K562 (cell line): ENCODE data around the gene CRYZL1. TPM values are rescaled to one million over a fixed set of nuclear protein-coding genes. Genes with fewer than 3 reads are reported as not detected.
A peak's percentile ranks its signal among the peaks of the same experiment; 100 is the strongest.

ENCODE experiments used
- BACH1 ChIP-seq: fragments of 200-800 bp; sonication (Bioruptor generic); IDR thresholded peaks from 2 replicates; pipeline ENCODE4 v1.6.1; 2016; ENCODE audit warnings: missing genetic modification characterization, missing compliant biosample characterization
- BRD4 ChIP-seq: fragments of 200-600 bp; sonication (generic); IDR thresholded peaks from 2 replicates; pipeline ENCODE4 v1.6.1; 2017; ENCODE audit warnings: inconsistent platforms
- CBFB ChIP-seq: sonication (generic); formaldehyde crosslinking; IDR thresholded peaks from 2 replicates; pipeline ENCODE4 v1.4.0; 2020; ENCODE audit warnings: mild to moderate bottlenecking, missing genetic modification reagents
- E2F3 ChIP-seq: fragments of 250-450 bp; sonication (Bioruptor Pico); IDR thresholded peaks from 2 replicates; pipeline ENCODE4 v1.4.0; 2020; ENCODE audit warnings: mild to moderate bottlenecking
- MIER1 ChIP-seq: fragments of 450-650 bp; IDR thresholded peaks from 2 replicates; pipeline ENCODE4 v1.6.1; 2016; ENCODE audit warnings: antibody characterized with exemption, mild to moderate bottlenecking, low read depth
- NONO ChIP-seq, 2 experiments: fragments of 200-400 bp in 1 of 2; fragments of 450-650 bp in 1 of 2; formaldehyde crosslinking in 1 of 2; IDR thresholded peaks; 2 replicates each; pipeline ENCODE4 v1.6.1; 2017; ENCODE audit warnings: low read depth in 2 of 2, mild to moderate bottlenecking in 2 of 2, moderate library complexity in 2 of 2, low read length in 1 of 2
- PHB ChIP-seq: fragments of 250-450 bp; sonication (Bioruptor Pico); IDR thresholded peaks from 2 replicates; pipeline ENCODE4 v1.5.0; 2021
- PHF20 ChIP-seq: fragments of 450-650 bp; IDR thresholded peaks from 2 replicates; pipeline ENCODE4 v1.6.1; 2018; ENCODE audit not compliant: partially characterized antibody
- RBM14 ChIP-seq: fragments of 200-400 bp; formaldehyde crosslinking; IDR thresholded peaks from 2 replicates; pipeline ENCODE4 v1.6.1; 2018; ENCODE audit warnings: low read depth, mild to moderate bottlenecking, low read length, moderate library complexity, borderline replicate concordance; ENCODE audit not compliant: insufficient read depth
- SP2 ChIP-seq: IDR thresholded peaks from 2 replicates; pipeline ENCODE4 v1.6.1; 2011; ENCODE audit warnings: mild to moderate bottlenecking, low read depth, low read length, moderate library complexity; ENCODE audit not compliant: poor library complexity, severe bottlenecking; ENCODE audit errors: extremely low read depth
- STAT5B ChIP-seq: fragments of 250-450 bp; sonication (Bioruptor Pico); IDR thresholded peaks from 2 replicates; pipeline ENCODE4 v1.8.0; 2021; ENCODE audit warnings: mild to moderate bottlenecking, inconsistent platforms
- ZFP36 ChIP-seq: fragments of 150-350 bp; IDR thresholded peaks from 2 replicates; pipeline ENCODE4 v1.6.1; 2018; ENCODE audit warnings: low read length, low read depth; ENCODE audit not compliant: partially characterized antibody
- ZNF184 ChIP-seq: sonication (generic); formaldehyde crosslinking; IDR thresholded peaks from 2 replicates; pipeline ENCODE4 v1.5.0; 2020; ENCODE audit warnings: missing genetic modification reagents
- ZNF23 ChIP-seq: fragments of 250-450 bp; sonication (Bioruptor Pico); IDR thresholded peaks from 2 replicates; pipeline ENCODE4 v1.4.0; 2020; ENCODE audit warnings: mild to moderate bottlenecking
- ZNF57 ChIP-seq: fragments of 450-650 bp; formaldehyde crosslinking; IDR thresholded peaks from 2 replicates; pipeline ENCODE4 v1.4.0; 2020; ENCODE audit warnings: mild to moderate bottlenecking, moderate library complexity
- ZNF75A ChIP-seq: fragments of 450-650 bp; formaldehyde crosslinking; IDR thresholded peaks from 2 replicates; pipeline ENCODE4 v1.4.0; 2020; ENCODE audit warnings: mild to moderate bottlenecking
- ZSCAN29 ChIP-seq: fragments of 450-650 bp; IDR thresholded peaks from 2 replicates; pipeline ENCODE4 v1.6.1; 2017
- polyA plus RNA-seq, 8 experiments: library from polyadenylated mRNA; depleted of rRNA in 4 of 8; stranded (reverse) in 5 of 8; unstranded in 3 of 8; fragments of >200 nt; fragmentation: Nextera tagmentation in 2 of 8; fragmentation: Illumina TruSeq in 1 of 8; extraction: Ambion mirVana in 2 of 8; extraction: Trizol in 1 of 8; gene quantifications; 2 replicates each; pipeline versions ENCODE4 v1.2.1 to v1.2.3, GENCODE V29; 2011 to 2014; ENCODE audit warnings: inconsistent platforms in 1 of 8, missing spikeins in 1 of 8
- total RNA-seq, 7 experiments: library from RNA; depleted of rRNA in 6 of 7; stranded (reverse); fragments of >200 nt in 6 of 7; fragmentation: Illumina TruSeq in 2 of 7; extraction: Trizol in 2 of 7; gene quantifications; 2 replicates each; pipeline versions ENCODE4 v1.2.1 to v1.2.3, GENCODE V29; 2011 to 2021; ENCODE audit warnings: low replicate concordance in 1 of 7
- TF ChIP-seq, protein P1 (sequence below): fragments of 450-650 bp; IDR thresholded peaks from 2 replicates; pipeline ENCODE4 v1.6.1; 2014; ENCODE audit warnings: low read depth, mild to moderate bottlenecking, moderate library complexity, borderline replicate concordance
- TF ChIP-seq, protein P2 (sequence below): fragments of 200-800 bp; sonication (Bioruptor generic); IDR thresholded peaks from 2 replicates; pipeline ENCODE4 v1.6.1; 2017; ENCODE audit warnings: missing genetic modification characterization, missing compliant biosample characterization
- TF ChIP-seq, protein P3 (sequence below): fragments of 450-650 bp; IDR thresholded peaks from 2 replicates; pipeline ENCODE4 v1.7.1; 2018; ENCODE audit warnings: mild to moderate bottlenecking, low read depth; ENCODE audit not compliant: partially characterized antibody

The CRYZL1 gene
- total and polyA plus RNA-seq, 9 of the 15 experiments (the other 6 are each of a cell fraction or from before 2014, with no cell fraction given), result 19.9 to 98.2 (median 39.2) TPM

DNA sequence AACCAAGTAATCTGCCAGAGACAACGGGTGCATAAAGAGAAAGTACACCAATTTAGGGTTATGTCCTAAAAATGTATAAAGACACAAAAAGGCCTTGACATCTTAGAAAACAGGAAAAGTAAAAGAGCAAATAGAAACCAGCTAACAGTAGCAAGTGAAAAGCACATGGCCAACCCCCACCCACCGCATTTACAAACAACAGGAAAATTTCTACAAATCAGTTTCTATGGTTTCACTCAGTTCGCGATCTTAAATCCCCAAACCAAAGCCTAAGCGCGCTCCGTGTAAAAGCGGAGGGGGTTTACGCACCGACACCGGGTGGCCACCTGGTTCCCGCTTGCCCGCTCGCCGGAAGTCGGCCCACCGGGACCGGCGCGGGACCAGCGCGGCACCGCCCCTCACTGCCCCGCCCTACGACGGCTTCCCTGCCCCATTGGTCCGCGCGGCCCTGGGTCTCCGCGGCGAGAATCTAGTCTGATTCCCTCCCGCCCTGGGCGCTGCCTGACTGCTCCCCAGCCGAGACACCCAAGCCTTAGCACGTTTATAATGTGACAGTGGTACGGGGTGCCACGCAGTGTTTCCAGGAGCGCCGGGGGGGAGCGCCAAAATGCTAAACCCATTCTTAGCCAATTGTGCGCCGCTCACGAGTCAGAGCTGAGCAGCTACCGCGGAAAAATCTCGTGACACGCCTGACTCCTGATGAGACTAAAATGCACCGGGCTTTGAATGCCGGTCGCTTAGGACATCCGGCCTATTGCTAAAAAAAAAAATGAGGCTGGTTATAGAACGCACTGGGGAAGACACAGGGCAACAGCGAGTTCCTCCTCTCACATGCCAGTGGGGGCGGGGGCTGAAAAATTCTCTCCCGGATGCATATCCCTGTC, 99.5 kb downstream of the CRYZL1 start, which contains the start of gene GART (continued):
- peak; percentile 59 to 65; a peak in 2 of 4 replicates for TF ChIP-seq NONO (IDR thresholded peaks at IDR 0.05; ENCODE audit: low read depth in 2 of 2, low read length in 1 of 2)
- TF ChIP-seq ZNF23 (CRISPR knock-in tag), result no peak
- TF ChIP-seq PHF20, result peak; percentile 36
- TF ChIP-seq ZNF75A (CRISPR knock-in tag), result 0 out of 2 replicates have a peak, but pooled peaks have one; percentile 8
- 0 out of 2 replicates have a peak, but pooled peaks have one; percentile 38 for TF ChIP-seq MIER1
- 0 out of 2 replicates have a peak, but pooled peaks have one; percentile 4 for TF ChIP-seq BACH1 (tag)
- TF ChIP-seq E2F3 (CRISPR knock-in tag), result peak; percentile 84
- no peak for TF ChIP-seq ZSCAN29
- TF ChIP-seq, protein P1, sequence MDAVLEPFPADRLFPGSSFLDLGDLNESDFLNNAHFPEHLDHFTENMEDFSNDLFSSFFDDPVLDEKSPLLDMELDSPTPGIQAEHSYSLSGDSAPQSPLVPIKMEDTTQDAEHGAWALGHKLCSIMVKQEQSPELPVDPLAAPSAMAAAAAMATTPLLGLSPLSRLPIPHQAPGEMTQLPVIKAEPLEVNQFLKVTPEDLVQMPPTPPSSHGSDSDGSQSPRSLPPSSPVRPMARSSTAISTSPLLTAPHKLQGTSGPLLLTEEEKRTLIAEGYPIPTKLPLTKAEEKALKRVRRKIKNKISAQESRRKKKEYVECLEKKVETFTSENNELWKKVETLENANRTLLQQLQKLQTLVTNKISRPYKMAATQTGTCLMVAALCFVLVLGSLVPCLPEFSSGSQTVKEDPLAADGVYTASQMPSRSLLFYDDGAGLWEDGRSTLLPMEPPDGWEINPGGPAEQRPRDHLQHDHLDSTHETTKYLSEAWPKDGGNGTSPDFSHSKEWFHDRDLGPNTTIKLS, result no peak
- TF ChIP-seq ZNF57, result no peak
- no peak for TF ChIP-seq SP2
- TF ChIP-seq PHB (CRISPR knock-in tag), result no peak; the same call in 1 of the 2 replicates
- TF ChIP-seq ZNF184 (CRISPR knock-in tag), result no peak
- peak; percentile 98 for TF ChIP-seq BRD4
- peak; percentile 10 for TF ChIP-seq ZFP36
- TF ChIP-seq, protein P2, sequence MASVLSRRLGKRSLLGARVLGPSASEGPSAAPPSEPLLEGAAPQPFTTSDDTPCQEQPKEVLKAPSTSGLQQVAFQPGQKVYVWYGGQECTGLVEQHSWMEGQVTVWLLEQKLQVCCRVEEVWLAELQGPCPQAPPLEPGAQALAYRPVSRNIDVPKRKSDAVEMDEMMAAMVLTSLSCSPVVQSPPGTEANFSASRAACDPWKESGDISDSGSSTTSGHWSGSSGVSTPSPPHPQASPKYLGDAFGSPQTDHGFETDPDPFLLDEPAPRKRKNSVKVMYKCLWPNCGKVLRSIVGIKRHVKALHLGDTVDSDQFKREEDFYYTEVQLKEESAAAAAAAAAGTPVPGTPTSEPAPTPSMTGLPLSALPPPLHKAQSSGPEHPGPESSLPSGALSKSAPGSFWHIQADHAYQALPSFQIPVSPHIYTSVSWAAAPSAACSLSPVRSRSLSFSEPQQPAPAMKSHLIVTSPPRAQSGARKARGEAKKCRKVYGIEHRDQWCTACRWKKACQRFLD (CRISPR knock-in tag), result no peak
- no peak for TF ChIP-seq CBFB (CRISPR knock-in tag)
- TF ChIP-seq STAT5B (CRISPR knock-in tag), result no peak
- no peak for TF ChIP-seq RBM14
- TF ChIP-seq, protein P3, sequence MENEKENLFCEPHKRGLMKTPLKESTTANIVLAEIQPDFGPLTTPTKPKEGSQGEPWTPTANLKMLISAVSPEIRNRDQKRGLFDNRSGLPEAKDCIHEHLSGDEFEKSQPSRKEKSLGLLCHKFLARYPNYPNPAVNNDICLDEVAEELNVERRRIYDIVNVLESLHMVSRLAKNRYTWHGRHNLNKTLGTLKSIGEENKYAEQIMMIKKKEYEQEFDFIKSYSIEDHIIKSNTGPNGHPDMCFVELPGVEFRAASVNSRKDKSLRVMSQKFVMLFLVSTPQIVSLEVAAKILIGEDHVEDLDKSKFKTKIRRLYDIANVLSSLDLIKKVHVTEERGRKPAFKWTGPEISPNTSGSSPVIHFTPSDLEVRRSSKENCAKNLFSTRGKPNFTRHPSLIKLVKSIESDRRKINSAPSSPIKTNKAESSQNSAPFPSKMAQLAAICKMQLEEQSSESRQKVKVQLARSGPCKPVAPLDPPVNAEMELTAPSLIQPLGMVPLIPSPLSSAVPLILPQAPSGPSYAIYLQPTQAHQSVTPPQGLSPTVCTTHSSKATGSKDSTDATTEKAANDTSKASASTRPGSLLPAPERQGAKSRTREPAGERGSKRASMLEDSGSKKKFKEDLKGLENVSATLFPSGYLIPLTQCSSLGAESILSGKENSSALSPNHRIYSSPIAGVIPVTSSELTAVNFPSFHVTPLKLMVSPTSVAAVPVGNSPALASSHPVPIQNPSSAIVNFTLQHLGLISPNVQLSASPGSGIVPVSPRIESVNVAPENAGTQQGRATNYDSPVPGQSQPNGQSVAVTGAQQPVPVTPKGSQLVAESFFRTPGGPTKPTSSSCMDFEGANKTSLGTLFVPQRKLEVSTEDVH, result peak; percentile 79
